GM18867 (cell line): ENCODE results near the gene ITSN1.
"Not testable (repeated sequence)": the region's sequence is repeated elsewhere in the genome, so short reads cannot be mapped to it uniquely, and the experiment has no call there.

Experiments
- ATAC-seq: cut with Tn5 transposase; IDR thresholded peaks from one replicate; pipeline ENCODE4 v1.9.1; 2021; ENCODE audit warnings: mild to moderate bottlenecking, moderate library complexity; ENCODE audit not compliant: unreplicated experiment

ITSN1 gene

DNA sequence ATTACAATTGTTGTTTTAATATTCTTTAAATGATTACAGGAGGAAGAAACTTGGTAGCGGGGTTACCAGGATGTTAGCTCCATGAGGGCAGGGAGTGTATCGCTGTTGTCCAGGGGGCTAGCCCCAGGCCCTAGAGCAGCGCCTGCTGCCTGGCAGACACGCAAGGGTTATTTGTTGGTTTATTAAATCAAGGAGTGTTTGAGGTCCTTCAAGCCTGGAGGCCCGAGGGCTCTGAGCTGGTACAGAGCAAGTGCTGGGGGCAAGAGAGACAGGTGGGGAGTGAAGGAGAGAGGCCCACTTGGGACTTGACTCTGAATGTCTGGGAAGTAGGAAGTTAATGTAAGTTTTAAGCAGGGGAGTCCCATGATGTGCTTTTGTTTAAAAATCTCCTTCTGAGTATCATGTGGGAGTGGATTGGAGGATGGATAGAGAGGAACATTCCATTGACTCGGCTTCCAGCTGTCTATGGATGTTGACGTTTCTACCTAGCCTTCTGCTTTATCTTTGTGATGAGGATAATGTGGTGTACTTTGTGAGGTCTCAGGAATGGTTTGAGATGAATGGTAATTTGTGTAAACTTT, 8.7 kb downstream of the ITSN1 start:
- no peak for ATAC-seq

DNA sequence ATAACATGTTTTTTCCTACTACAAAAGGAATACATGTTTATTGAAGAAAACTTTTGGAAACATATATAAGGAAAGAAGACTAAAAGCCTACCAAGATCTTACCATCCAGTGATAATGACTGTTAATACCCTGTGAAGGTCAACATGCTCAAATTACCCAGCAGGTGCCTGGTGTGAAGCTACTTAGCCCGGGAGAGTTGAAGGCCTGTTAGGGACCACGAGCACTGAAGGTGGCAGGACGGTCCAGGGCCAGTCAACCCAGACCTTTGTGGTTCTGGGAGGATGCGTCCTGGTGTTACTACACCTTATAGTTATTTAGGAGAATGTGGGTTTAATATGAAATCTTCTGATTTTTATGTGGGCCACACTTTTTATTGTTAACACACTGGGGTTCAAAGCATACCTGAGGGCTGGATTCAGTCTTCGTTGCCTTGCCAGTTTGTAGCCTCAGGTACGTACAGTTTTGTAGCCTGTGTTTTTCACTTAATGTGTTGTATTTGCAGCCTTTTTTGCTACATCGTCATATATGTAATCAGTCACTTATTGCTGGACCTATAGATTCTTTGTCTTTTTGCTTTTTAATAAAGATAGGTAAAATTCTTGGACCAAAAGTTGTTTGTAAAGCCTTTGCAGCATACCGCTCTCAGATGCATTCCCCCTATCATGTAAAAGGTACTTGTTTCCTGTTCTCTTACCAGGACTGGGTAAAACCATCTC, 9.8 kb downstream of the ITSN1 start:
- ATAC-seq: no peak

DNA sequence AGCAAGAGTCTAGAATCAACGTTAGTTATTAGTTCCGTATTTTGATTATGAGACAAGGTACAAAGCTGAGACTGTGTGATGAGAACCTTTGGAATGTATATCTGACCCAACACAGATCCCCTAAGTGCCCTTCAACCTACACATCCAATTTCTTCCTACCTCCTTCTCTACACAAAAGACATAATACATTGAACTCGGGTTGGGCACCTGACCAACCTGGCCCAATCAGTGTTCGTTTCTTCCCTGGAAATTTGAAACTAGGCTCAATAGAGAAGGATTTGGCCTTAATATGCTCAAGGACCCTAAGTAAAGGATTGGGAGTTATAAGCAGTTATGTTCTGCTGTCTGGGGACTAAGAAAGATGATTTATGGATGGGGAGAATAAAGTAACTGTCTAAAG, 12.1 kb downstream of the ITSN1 start:
- ATAC-seq: no peak

DNA sequence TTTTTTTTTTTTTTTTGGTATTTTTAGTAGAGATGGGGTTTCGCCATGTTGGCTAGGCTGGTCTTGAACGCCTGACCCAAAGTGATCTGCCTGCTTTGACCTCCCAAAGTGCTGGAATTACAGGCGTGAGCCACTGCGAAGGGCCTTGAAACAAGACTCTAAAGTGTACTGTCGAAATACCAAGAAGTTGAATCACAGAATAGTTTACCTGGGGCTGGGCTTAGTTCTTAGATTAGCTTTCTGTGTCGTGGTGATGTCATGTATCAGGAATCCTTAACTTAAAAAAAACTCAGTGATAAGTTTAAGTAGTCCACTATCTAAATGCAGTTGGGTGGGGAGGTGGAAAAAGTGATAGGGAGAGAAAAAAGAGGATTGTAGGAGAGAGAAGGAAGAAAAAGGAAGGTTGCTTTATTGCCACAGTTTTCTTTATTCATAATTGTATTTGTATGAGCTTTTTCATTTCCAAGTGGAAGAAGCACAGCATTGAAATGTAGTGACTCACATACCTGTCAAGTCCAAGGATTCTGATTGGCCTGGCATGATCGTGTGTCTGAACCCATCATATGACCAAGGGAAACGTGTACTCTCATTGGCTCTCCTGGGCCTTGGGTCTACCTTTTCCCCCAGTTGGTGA, 13.4 kb downstream of the ITSN1 start:
- no peak for ATAC-seq

DNA sequence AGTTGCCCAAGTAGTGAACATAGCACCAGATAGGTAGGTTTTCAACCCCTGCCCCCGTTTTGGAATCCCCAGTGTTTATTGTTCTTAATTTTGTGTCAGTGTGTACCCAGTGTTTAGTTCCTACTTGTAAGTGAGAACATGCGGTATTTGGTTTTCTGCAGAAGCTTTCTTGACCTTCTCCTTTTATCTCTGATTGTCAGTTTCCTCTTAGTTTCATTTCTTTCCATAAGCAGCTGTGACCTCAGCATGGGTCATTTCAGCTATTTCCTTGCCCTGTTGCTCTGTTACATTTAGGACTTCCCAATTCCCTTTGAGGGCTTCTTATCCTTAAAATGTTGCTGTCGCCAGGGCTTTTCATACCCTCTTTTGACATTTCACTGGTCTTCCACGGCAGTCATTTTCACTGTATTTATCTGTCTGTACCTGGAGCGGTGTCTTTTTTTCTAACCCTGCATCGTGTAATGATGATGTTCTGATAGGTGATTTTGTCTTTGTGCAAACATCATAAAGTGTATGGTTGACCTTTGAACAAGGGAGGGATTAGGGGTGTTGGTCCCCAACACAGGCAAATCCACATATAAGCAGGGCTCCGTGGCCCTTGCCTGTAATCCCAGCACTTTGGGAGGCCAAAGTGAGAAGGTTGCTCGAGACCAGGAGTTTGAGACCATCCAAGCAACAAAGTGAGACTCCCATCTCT, 15.0 kb downstream of the ITSN1 start:
- ATAC-seq: no peak

DNA sequence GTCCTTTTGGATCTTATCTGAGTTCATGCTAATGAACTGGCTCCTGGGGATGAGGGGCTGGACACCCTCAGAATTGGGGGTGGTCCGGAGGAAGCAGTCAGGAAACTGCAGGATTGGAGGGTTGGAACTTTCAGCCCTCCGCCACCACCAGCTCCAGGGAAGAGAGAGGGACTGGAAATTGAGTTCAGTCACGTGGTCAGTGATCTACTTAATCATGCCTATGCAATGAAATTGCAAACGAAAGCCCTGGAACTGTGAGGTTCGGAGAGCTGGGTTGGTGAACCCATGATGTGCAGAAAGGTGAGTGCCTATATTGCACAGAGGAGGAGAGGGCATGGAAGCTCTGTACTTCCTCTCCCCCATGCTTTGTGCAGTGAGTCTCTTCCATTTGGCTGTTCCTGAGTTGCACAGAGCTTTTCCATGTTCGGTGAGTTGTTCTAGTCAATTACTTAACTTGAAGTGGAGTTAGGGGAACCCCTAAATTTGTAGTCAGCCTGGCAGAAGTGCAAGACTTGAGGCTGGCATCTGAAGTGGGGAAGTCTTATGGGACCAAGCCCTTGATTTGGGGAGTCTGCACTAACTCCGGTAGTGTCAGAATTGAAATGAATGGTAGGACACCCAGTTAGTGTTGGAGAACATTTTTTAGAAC, 16.7 kb downstream of the ITSN1 start:
- no peak for ATAC-seq

DNA sequence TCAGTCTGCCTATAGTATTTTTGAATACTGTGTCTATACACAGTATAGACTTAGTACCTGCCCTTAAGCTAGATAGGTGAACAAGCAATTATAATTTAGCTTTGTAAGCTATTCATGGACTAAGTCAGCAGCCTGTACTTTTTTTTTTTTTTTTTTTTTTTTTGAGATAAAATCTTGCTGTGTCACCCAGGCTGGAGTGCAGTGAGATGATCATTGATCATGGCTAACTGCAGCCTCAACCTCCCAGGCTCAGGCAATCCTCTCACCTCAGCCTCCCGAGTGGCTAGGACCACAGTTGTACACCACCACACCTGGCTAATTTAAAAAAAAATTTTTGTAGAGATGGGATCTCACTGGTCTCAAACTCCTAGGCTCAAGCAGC, 17.3 kb downstream of the ITSN1 start:
- ATAC-seq: no peak

DNA sequence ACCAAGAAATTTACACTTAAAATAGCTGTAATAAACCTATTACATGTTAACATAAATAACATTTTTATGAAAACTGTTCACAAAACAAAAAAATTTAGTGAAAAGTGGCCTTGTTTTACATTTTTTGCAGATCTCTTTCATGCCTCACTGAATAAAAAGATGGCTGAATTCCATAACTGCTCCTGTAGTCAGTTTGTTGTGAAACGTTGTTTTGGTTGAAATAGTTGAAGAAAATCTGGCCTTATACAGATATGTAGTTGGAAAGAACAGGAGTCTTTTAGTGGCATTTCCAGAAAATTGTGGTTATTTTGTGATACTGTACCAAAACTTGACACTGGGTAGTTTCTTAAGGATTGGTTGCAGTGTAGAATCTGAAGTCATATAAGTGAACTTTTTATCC, 18.1 kb downstream of the ITSN1 start:
- ATAC-seq: no peak

DNA sequence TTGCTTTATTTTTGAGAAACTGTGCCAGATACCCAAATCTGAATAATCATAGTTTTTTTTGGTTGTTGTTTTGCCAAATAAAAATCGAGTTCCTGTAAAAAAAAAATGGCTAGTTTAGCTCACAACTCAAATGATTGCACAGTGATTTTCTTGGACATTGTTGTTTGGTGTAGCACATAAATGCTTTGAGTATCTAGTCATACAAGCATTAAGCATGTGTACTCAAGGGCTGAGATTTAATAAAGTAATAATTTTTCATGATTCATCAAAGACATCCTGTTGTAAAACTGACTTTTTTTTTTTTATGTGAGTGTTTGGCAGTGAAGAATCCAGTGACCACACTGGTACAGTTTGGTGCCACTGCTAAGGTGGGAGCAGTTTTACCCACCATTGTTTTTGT, 18.8 kb downstream of the ITSN1 start:
- ATAC-seq: no peak

DNA sequence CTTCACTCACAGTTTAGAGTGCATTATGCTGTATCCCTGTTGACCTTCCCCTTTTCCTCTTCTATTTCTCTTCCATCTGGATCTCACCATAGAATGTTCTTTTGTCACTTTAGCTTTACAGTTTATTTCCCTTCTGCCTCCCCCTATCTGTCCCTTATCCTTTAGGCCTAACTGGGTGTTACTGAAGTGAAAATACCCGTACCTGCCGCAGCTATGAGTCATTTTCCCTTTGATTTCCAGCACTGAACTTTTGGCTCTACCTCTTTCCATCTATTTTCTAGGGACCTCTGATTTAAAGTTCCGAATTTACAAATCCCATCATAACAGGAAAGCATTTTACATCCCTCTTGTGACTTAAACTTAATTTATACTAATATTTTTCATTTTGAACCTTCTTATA, 19.7 kb downstream of the ITSN1 start:
- no peak for ATAC-seq

DNA sequence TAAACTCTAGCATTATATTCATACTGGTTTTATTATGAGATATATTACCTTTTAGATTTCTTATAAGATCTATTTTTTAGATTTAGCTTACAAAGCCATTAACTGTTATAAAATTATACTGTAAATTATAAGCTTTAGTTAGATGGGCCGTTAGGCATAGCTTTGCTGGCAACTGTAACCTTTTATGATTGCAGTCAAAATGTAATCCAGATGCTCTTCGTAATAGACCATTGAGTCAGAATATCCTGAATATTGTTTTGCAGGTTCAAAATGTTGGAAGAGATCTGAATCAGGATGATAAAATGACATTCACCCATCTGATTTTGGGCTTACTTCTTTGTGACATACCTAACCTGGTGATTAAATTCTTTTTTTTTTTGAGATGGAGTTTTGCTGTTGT, 20.9 kb downstream of the ITSN1 start:
- no peak for ATAC-seq

DNA sequence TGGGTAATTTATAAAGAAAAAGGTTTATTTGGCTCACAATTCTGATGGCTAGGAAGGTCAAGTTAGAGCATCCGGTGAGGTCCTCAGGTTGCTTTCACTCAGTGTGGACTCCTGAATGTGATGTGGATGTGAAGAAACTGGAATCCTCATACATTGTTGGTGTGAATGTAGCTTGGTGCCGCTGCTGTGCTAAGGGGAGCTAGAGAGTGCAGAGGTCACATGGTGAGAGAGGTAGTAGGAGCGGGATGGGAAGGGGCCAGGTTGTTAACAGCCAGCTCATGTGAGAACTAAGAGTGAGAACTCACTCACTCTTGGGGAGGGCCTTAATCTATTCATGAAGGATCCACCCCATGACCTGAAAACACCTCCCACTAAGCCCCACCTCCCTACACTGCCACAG, 21.8 kb downstream of the ITSN1 start:
- ATAC-seq: no peak

DNA sequence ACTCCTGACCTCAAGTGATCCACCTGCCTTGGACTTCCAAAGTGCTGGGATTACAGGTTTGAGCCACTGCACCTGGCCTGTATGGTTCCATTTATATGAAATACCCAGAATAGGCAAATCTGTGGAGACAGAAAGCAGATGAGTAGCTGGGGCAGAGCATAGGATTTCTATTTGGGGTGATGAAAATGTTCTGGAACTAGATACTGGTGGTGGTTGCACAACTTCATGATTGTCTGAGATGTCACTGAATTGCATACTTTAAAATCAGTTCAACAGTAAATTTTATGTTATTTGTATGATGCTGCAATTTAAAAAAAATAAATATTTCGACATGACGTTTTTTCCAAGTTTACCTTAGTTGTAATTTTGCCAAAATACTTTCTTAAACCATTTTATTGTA, 23.9 kb downstream of the ITSN1 start:
- no peak for ATAC-seq

DNA sequence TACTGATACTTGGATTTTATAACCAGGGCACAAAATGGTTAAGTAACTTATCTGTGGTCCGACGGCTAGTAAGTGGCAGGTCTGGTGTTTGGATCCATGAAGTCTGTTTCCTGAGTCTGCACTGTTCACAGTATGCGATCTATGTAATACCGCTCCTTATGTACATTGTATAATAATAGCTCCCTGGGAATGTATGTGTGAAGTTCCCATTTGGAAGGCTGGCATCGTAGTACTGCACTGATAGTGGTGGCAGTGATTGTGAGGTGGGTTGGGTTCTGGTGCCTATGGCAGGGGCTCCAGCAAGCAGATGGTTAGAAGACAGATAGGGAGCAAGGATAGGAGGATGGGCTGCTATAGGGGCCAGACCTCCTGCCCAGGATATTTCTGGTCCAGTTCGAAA, 25.3 kb downstream of the ITSN1 start:
- no peak for ATAC-seq

DNA sequence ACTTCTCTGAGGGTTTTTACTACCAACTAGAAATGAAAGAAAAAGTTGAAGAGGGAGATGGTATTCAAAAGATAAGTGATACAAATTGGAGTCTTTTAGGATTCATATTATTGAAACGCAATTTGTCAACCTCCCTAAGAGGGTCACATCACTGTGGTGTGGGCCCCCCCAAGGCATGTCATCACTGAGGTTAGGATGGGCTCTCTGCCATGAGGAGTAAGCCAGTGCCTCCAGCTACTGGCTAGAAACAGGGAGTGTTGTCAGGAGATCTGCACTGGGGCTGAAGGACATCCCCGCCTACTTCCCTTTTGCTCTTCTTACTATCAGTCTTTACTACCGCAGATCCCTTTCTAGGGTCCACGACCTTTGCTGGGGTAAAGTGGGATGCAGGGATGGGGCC, 25.9 kb downstream of the ITSN1 start:
- no peak for ATAC-seq

DNA sequence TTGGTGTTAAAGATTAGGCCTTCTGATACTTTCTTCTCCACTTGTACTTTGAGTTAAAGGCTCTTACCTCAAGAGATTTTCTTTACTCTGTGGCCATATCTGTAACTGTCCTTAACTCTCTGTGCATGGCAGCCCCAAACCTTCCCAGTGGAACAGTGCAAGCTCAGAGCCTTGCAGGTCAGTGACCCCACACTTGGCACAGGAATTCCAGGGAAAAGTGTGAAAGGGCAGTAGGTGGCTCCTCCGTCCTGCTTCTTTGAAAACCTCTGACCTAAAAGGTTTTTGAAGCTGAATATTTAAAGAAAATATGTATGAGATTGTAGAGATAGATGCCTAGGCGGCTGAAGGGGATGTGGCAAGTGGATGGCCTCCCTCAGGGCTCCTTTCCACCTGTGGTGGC, 26.3 kb downstream of the ITSN1 start:
- ATAC-seq: no peak

DNA sequence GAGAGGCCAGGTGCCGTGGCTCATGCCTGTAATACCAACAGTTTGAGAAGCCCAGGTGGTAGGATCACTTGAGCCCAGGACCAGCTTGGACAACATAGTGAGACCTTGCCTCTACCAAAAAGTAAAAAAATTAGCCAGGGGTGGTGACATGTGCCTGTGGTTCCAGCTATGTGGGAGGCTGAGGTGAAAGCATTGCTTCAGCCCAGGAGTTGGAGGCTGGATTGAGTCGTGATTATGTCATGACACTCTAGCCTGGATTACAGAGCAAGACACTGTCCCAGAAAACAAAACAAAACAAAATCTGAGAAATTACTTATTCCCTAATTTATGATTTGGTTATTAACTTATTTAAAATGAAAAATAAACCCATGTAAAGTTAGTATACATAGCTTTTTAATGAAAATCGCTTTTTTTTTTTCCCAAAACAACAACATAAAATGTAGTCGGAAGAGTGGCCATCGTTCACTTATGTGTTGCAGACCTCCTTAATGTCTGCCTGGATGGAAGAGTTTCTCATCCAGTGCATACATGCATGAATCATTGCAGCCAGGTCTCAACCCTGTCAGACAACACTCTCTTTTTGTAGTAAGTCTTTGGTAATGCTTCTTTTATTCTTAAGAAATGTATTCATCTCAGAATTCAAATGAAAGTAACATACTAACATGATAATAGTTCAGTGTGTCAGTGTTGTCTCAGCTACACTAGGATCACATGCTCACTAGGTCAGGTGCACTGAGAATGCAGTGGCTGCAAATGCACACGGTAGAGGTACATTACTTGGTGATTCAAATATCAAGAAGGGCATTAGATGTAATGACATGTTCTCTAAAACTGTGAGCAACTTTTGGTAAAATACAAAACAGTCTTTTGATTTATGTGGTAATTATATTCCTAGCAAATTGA, 28.0 kb downstream of the ITSN1 start:
- no peak for ATAC-seq

DNA sequence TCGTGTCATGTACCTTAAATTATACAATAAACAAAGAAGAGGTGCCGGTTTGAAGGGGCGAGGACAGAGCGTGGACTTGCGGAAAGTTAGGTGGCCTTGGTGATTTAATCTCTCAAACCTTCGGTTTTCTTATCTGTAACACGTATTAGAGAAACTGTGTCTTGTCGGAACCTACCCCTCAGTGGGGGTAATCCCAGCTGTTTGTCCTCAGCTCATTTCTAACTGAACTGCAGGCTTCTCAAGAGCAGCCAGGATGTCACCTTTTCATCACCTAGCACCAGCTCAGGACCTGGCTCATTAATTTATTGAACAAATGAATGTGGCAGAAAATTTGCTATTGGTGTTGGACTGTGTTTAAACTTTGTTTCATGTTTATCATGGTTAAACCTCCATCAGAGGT, 31.2 kb downstream of the ITSN1 start:
- ATAC-seq: no peak

DNA sequence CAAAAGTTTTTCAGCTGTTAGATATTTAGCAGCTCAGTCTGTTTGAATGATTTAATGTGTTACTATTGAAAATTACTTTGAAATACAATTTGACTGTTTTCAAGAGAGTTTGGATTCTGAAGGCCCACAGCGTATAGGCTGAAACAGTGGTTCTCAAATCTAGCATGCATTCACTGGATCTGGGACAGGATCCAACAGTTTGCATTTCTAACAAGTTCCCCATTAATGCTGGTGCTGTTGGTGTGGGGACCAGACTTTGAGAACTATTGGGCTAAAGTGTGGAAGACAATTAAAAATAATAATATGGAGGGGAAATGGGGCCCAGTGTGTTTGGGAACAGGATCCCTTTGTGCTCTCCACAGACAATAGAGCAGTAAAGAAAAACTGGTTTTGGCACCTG, 31.9 kb downstream of the ITSN1 start:
- ATAC-seq: no peak

DNA sequence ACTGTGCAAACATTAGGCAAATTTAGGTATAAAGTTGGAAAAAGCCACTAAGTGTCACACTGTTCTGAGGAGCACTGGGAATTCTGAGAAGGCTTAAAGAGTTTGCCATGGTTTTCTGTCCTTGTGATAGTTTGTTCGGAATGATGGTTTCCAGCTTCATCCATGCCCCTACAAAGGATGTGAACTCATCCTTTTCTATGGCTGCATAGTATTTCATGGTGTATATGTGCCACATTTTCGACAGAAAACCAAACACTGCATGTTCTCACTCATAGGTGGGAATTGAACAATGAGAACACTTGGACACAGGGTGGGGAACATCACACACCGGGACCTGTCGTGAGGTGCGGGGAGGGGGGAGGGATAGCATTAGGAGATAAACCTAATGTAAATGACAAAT, 34.4 kb downstream of the ITSN1 start:
- not testable (repeated sequence) for ATAC-seq

DNA sequence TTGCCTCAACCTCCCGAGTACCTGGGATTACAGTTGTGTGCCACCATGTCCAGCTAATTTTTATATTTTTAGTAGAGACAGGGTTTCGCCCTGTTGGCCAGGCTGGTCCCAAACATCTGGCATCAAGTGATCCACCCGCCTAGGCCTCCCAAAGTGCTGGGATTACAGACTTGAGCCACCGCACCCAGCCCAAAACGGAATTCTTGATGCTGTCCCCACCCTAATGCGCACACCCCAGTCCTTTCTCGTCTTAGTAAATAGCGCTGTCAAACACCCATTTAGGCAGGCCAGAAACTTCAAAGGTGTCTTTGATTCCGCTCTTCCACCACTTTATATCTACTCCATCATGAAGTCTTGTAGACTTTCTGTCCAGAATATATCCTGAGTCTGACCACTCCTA, 35.1 kb downstream of the ITSN1 start:
- ATAC-seq: no peak
